ENCODE data around the gene PROX1. TPM values are rescaled to one million over a fixed set of nuclear protein-coding genes. Genes with fewer than 3 reads are reported as not detected.

PROX1 gene
- polyA plus RNA-seq, result 1 to 10 TPM in 3 of 4 donors, under 1 TPM in 1; 0.67 to 7.0 (median 2.3) TPM
- long read RNA-seq, donor 1, result 0 reads
- long read RNA-seq, donor 2, result 0 reads
- long read RNA-seq, donor 3, partial matches to known transcripts, result 5 of 5 reads
- long read RNA-seq, donor 3, other reads (novel, unspliced or antisense), result 0 of 5 reads
- long read RNA-seq, donor 4, result 0 reads
- long read RNA-seq, donor 5, result 0 reads
- long read RNA-seq, donor 6, result 0 reads
- long read RNA-seq, donor 7, result 0 reads
- long read RNA-seq, donor 8, full-length matches to known transcripts, result 1 of 1 reads
- long read RNA-seq, donor 8, partial matches to known transcripts, result 0 of 1 reads
- long read RNA-seq, donor 8, other reads (novel, unspliced or antisense), result 0 of 1 reads
- long read RNA-seq, donor 9, result 0 reads
- long read RNA-seq, donor 10, partial matches to known transcripts, result 5 of 5 reads
- long read RNA-seq, donor 10, other reads (novel, unspliced or antisense), result 0 of 5 reads

- peak; percentile 19 to 86 for DNase-seq
- peaks cover 0 to 33% (median 0%) of the 10 kb centered on the region in 3 donors for H3K4me1 ChIP-seq (ENCODE audit: control insufficient read depth in 3 of 3, insufficient read depth in 2 of 3, low read depth in 1 of 3, low read length in 2 of 3)
- H3K36me3 ChIP-seq (ENCODE audit: control insufficient read depth in 3 of 3, insufficient read depth in 2 of 3, low read depth in 1 of 3, low read length in 3 of 3), result no peaks in the 10 kb centered on the region
- H3K4me3 ChIP-seq (ENCODE audit: low read depth in 1 of 3, low read length in 3 of 3), result peak within 1 kb of the TSS; percentile 51 to 61 (median 53)
- no peak for FAIRE-seq
- no peaks in the 10 kb centered on the region for H3K9me3 ChIP-seq (ENCODE audit: control insufficient read depth in 2 of 2, insufficient read depth in 1 of 2, low read depth in 1 of 2, low read length in 1 of 2)
- peak within 1 kb of the TSS; percentile 51 to 78 (median 65) for H3K27ac ChIP-seq (ENCODE audit: low read depth in 1 of 3, low read length in 2 of 3)
- peaks cover 6 to 70% (median 31%) of the 10 kb centered on the region in 3 donors for H3K27me3 ChIP-seq (ENCODE audit: control insufficient read depth in 3 of 3, insufficient read depth in 3 of 3, low read length in 3 of 3)
- WGBS, 3 donors, result 0 to 4% (median 2%) methylated on average over 29 of the region's 29 CpGs
Measured at GRCh38 chr1:213987927-213988506, at the start of gene PROX1. Gene PROX1, plus strand, starts transcription at chr1:213987973. Its CDS starts 8,563 bp downstream, at chr1:213996536.

- 85 to 87% (median 87%) methylated on average over 5 of the region's 5 CpGs for WGBS, 3 donors
- Histone ChIP-seq H3K27ac (ENCODE audit: low read depth in 1 of 3, low read length in 2 of 3) (no peak overlapping the region), H3K9me3 (ENCODE audit: control insufficient read depth in 2 of 2, insufficient read depth in 1 of 2, low read depth in 1 of 2, low read length in 1 of 2) (peaks cover 0 to 5% of the 10 kb centered on the region in 2 donors), H3K36me3 (ENCODE audit: control insufficient read depth in 3 of 3, insufficient read depth in 2 of 3, low read depth in 1 of 3, low read length in 3 of 3) (no peaks in the 10 kb centered on the region), H3K4me3 (ENCODE audit: low read depth in 1 of 3, low read length in 3 of 3) (no peak overlapping the region), H3K4me1 (ENCODE audit: control insufficient read depth in 3 of 3, insufficient read depth in 2 of 3, low read depth in 1 of 3, low read length in 2 of 3) (no peaks in the 10 kb centered on the region), H3K27me3 (ENCODE audit: control insufficient read depth in 3 of 3, insufficient read depth in 3 of 3, low read length in 3 of 3) (peaks cover 0 to 3% (median 0%) of the 10 kb centered on the region in 3 donors)
- no peak for DNase-seq
- no peak for FAIRE-seq
Measured at GRCh38 chr1:213938776-213939175, 49.0 kb upstream of the PROX1 start.

GRCh38 chr1:213939888-213940287 is 47.9 kb upstream of the PROX1 start:
- FAIRE-seq, result no peak
- no peak overlapping the region for H3K27ac ChIP-seq (ENCODE audit: low read depth in 1 of 3, low read length in 2 of 3)
- H3K9me3 ChIP-seq (ENCODE audit: control insufficient read depth in 2 of 2, insufficient read depth in 1 of 2, low read depth in 1 of 2, low read length in 1 of 2), result peaks cover 0 to 5% of the 10 kb centered on the region in 2 donors
- no peaks in the 10 kb centered on the region for H3K4me1 ChIP-seq (ENCODE audit: control insufficient read depth in 3 of 3, insufficient read depth in 2 of 3, low read depth in 1 of 3, low read length in 2 of 3)
- H3K4me3 ChIP-seq (ENCODE audit: low read depth in 1 of 3, low read length in 3 of 3), result no peak overlapping the region
- H3K36me3 ChIP-seq (ENCODE audit: control insufficient read depth in 3 of 3, insufficient read depth in 2 of 3, low read depth in 1 of 3, low read length in 3 of 3), result no peaks in the 10 kb centered on the region
- 88 to 91% (median 91%) methylated on average over 3 of the region's 3 CpGs for WGBS, 3 donors
- DNase-seq, result no peak
- no peaks in the 10 kb centered on the region for H3K27me3 ChIP-seq (ENCODE audit: control insufficient read depth in 3 of 3, insufficient read depth in 3 of 3, low read length in 3 of 3)

GRCh38 chr1:213940947-213941346 is 46.8 kb upstream of the PROX1 start:
- H3K27ac ChIP-seq (ENCODE audit: low read depth in 1 of 3, low read length in 2 of 3), result no peak overlapping the region
- H3K36me3 ChIP-seq (ENCODE audit: control insufficient read depth in 3 of 3, insufficient read depth in 2 of 3, low read depth in 1 of 3, low read length in 3 of 3), result no peaks in the 10 kb centered on the region
- H3K4me1 ChIP-seq (ENCODE audit: control insufficient read depth in 3 of 3, insufficient read depth in 2 of 3, low read depth in 1 of 3, low read length in 2 of 3), result no peaks in the 10 kb centered on the region
- no peak overlapping the region for H3K4me3 ChIP-seq (ENCODE audit: low read depth in 1 of 3, low read length in 3 of 3)
- no peak for FAIRE-seq
- H3K27me3 ChIP-seq (ENCODE audit: control insufficient read depth in 3 of 3, insufficient read depth in 3 of 3, low read length in 3 of 3), result no peaks in the 10 kb centered on the region
- no peak for DNase-seq
- peaks cover 0 to 5% of the 10 kb centered on the region in 2 donors for H3K9me3 ChIP-seq (ENCODE audit: control insufficient read depth in 2 of 2, insufficient read depth in 1 of 2, low read depth in 1 of 2, low read length in 1 of 2)

GRCh38 chr1:213942061-213942460 is 45.7 kb upstream of the PROX1 start:
- H3K27me3 ChIP-seq (ENCODE audit: control insufficient read depth in 3 of 3, insufficient read depth in 3 of 3, low read length in 3 of 3), result no peaks in the 10 kb centered on the region
- DNase-seq (no peak), FAIRE-seq (no peak)
- H3K9me3 ChIP-seq (ENCODE audit: control insufficient read depth in 2 of 2, insufficient read depth in 1 of 2, low read depth in 1 of 2, low read length in 1 of 2), result peaks cover 0 to 5% of the 10 kb centered on the region in 2 donors
- no peaks in the 10 kb centered on the region for H3K4me1 ChIP-seq (ENCODE audit: control insufficient read depth in 3 of 3, insufficient read depth in 2 of 3, low read depth in 1 of 3, low read length in 2 of 3)
- no peak overlapping the region for H3K27ac ChIP-seq (ENCODE audit: low read depth in 1 of 3, low read length in 2 of 3)
- no peak overlapping the region for H3K4me3 ChIP-seq (ENCODE audit: low read depth in 1 of 3, low read length in 3 of 3)
- no peaks in the 10 kb centered on the region for H3K36me3 ChIP-seq (ENCODE audit: control insufficient read depth in 3 of 3, insufficient read depth in 2 of 3, low read depth in 1 of 3, low read length in 3 of 3)
- 66 to 91% (median 82%) methylated on average over 3 of the region's 3 CpGs for WGBS, 3 donors

GRCh38 chr1:213947200-213947801 is 40.5 kb upstream of the PROX1 start:
- Histone ChIP-seq H3K36me3 (ENCODE audit: control insufficient read depth in 3 of 3, insufficient read depth in 2 of 3, low read depth in 1 of 3, low read length in 3 of 3) (no peaks in the 10 kb centered on the region), H3K27me3 (ENCODE audit: control insufficient read depth in 3 of 3, insufficient read depth in 3 of 3, low read length in 3 of 3) (no peaks in the 10 kb centered on the region), H3K9me3 (ENCODE audit: control insufficient read depth in 2 of 2, insufficient read depth in 1 of 2, low read depth in 1 of 2, low read length in 1 of 2) (no peaks in the 10 kb centered on the region), H3K4me3 (ENCODE audit: low read depth in 1 of 3, low read length in 3 of 3) (no peak overlapping the region), H3K27ac (ENCODE audit: low read depth in 1 of 3, low read length in 2 of 3) (no peak overlapping the region), H3K4me1 (ENCODE audit: control insufficient read depth in 3 of 3, insufficient read depth in 2 of 3, low read depth in 1 of 3, low read length in 2 of 3) (no peaks in the 10 kb centered on the region)
- peak; percentile 5 to 35 for DNase-seq
- no peak for FAIRE-seq
- 40 to 42% (median 41%) methylated on average over 6 of the region's 6 CpGs for WGBS, 3 donors

- Histone ChIP-seq H3K9me3 (ENCODE audit: control insufficient read depth in 2 of 2, insufficient read depth in 1 of 2, low read depth in 1 of 2, low read length in 1 of 2) (no peaks in the 10 kb centered on the region), H3K36me3 (ENCODE audit: control insufficient read depth in 3 of 3, insufficient read depth in 2 of 3, low read depth in 1 of 3, low read length in 3 of 3) (no peaks in the 10 kb centered on the region), H3K4me3 (ENCODE audit: low read depth in 1 of 3, low read length in 3 of 3) (no peak overlapping the region), H3K27me3 (ENCODE audit: control insufficient read depth in 3 of 3, insufficient read depth in 3 of 3, low read length in 3 of 3) (no peaks in the 10 kb centered on the region), H3K27ac (ENCODE audit: low read depth in 1 of 3, low read length in 2 of 3) (no peak overlapping the region), H3K4me1 (ENCODE audit: control insufficient read depth in 3 of 3, insufficient read depth in 2 of 3, low read depth in 1 of 3, low read length in 2 of 3) (no peaks in the 10 kb centered on the region)
- 82 to 92% (median 86%) methylated on average over 5 of the region's 5 CpGs for WGBS, 3 donors
- no peak for DNase-seq
- no peak for FAIRE-seq
Measured at GRCh38 chr1:213951876-213952275, 35.9 kb upstream of the PROX1 start.

- Histone ChIP-seq H3K27ac (ENCODE audit: low read depth in 1 of 3, low read length in 2 of 3) (no peak overlapping the region), H3K27me3 (ENCODE audit: control insufficient read depth in 3 of 3, insufficient read depth in 3 of 3, low read length in 3 of 3) (no peaks in the 10 kb centered on the region), H3K9me3 (ENCODE audit: control insufficient read depth in 2 of 2, insufficient read depth in 1 of 2, low read depth in 1 of 2, low read length in 1 of 2) (no peaks in the 10 kb centered on the region), H3K36me3 (ENCODE audit: control insufficient read depth in 3 of 3, insufficient read depth in 2 of 3, low read depth in 1 of 3, low read length in 3 of 3) (no peaks in the 10 kb centered on the region), H3K4me1 (ENCODE audit: control insufficient read depth in 3 of 3, insufficient read depth in 2 of 3, low read depth in 1 of 3, low read length in 2 of 3) (no peaks in the 10 kb centered on the region), H3K4me3 (ENCODE audit: low read depth in 1 of 3, low read length in 3 of 3) (no peak overlapping the region)
- DNase-seq (no peak), FAIRE-seq (no peak)
- 75 to 87% (median 82%) methylated on average over 8 of the region's 8 CpGs for WGBS, 3 donors
Measured at GRCh38 chr1:213953806-213954205, 34.0 kb upstream of the PROX1 start.
